Endothelial cell (in vitro differentiated cells): ENCODE results near the gene FSD2. TPM values are rescaled to one million over a fixed set of nuclear protein-coding genes. Genes with fewer than 3 reads are reported as not detected.

ENCODE experiments used
- DNase-seq: peaks from one replicate; pipeline ENCODE4 v3.0.0; 2021; ENCODE audit warnings: low spot score
- H3K27ac Mint-ChIP-seq: one replicate; pipeline ENCODE4 v1.8.0; 2021; ENCODE audit warnings: mixed read lengths, inconsistent platforms; ENCODE audit not compliant: unreplicated experiment
- H3K27me3 Mint-ChIP-seq: one replicate; pipeline ENCODE4 v1.8.0; 2021; ENCODE audit warnings: mild to moderate bottlenecking, moderate library complexity, mixed read lengths, inconsistent platforms; ENCODE audit not compliant: unreplicated experiment
- H3K36me3 Mint-ChIP-seq: one replicate; pipeline ENCODE4 v1.8.0; 2021; ENCODE audit warnings: mild to moderate bottlenecking, low read depth, mixed read lengths, inconsistent platforms; ENCODE audit not compliant: unreplicated experiment
- H3K4me1 Mint-ChIP-seq: one replicate; pipeline ENCODE4 v1.8.0; 2021; ENCODE audit warnings: mild to moderate bottlenecking, mixed read lengths, inconsistent platforms; ENCODE audit not compliant: unreplicated experiment
- H3K4me3 Mint-ChIP-seq: one replicate; pipeline ENCODE4 v1.8.0; 2021; ENCODE audit warnings: mild to moderate bottlenecking, mixed read lengths, inconsistent platforms; ENCODE audit not compliant: unreplicated experiment
- H3K9me3 Mint-ChIP-seq: one replicate; pipeline ENCODE4 v1.8.0; 2021; ENCODE audit warnings: mixed read lengths, inconsistent platforms; ENCODE audit not compliant: unreplicated experiment
- total RNA-seq: library from RNA; stranded (reverse); fragmentation: NEBNext Ultra II Directional; extraction: Animal tissue kit (Norgen Biotek cat#: 25700); gene quantifications from one replicate; pipeline ENCODE4 v1.2.1, GENCODE V29; 2021; ENCODE audit not compliant: unreplicated experiment
- TF ChIP-seq, protein P1 (sequence below): fragments of 200-600 bp; sonication (generic); IDR thresholded peaks from one replicate; pipeline ENCODE4 v1.5.0; 2021; ENCODE audit warnings: antibody characterized with exemption; ENCODE audit not compliant: unreplicated experiment

The FSD2 gene
- total RNA-seq, 1 donor from 2014 or later = not detected

DNA sequence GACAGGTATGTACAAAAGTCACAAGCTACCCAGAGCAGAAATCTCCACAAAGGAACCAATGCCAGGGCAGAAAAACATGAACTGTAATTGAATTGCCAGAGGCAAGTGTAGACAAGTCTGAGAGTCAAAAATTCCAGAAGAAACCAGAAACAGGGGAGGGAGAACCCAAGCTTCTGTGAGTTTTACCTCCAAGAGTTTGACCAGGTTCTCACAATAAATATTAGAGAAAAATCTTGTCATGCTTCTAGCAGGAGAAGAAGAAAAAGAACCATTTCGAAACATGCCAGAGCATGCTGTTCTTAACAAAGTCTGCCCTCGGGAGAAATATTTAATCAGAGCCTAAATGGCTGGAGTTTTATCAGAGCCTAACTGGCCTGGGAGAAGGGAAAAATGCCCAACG, 63.7 kb downstream of the FSD2 start:
- H3K36me3 Mint-ChIP-seq = no peaks in the 10 kb centered on the region
- TF ChIP-seq, protein P1, sequence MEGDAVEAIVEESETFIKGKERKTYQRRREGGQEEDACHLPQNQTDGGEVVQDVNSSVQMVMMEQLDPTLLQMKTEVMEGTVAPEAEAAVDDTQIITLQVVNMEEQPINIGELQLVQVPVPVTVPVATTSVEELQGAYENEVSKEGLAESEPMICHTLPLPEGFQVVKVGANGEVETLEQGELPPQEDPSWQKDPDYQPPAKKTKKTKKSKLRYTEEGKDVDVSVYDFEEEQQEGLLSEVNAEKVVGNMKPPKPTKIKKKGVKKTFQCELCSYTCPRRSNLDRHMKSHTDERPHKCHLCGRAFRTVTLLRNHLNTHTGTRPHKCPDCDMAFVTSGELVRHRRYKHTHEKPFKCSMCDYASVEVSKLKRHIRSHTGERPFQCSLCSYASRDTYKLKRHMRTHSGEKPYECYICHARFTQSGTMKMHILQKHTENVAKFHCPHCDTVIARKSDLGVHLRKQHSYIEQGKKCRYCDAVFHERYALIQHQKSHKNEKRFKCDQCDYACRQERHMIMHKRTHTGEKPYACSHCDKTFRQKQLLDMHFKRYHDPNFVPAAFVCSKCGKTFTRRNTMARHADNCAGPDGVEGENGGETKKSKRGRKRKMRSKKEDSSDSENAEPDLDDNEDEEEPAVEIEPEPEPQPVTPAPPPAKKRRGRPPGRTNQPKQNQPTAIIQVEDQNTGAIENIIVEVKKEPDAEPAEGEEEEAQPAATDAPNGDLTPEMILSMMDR = no peak
- no peaks in the 10 kb centered on the region for H3K4me1 Mint-ChIP-seq
- no peaks in the 10 kb centered on the region for H3K27me3 Mint-ChIP-seq
- no peaks in the 10 kb centered on the region for H3K9me3 Mint-ChIP-seq
- no peak for DNase-seq
- H3K4me3 Mint-ChIP-seq = no peak overlapping the region
- H3K27ac Mint-ChIP-seq = no peak overlapping the region

GRCh38 chr15:82739086-82739485, 66.8 kb downstream of the FSD2 start:
- no peak for DNase-seq
- Mint-ChIP-seq H3K4me1 (no peaks in the 10 kb centered on the region), H3K27me3 (no peaks in the 10 kb centered on the region), H3K36me3 (no peaks in the 10 kb centered on the region), H3K27ac (no peak overlapping the region), H3K4me3 (no peak overlapping the region), H3K9me3 (no peaks in the 10 kb centered on the region)
- TF ChIP-seq, protein P1 = no peak

GRCh38 chr15:82737975-82738374, 67.9 kb downstream of the FSD2 start:
- TF ChIP-seq, protein P1 = no peak
- Mint-ChIP-seq H3K36me3 (no peaks in the 10 kb centered on the region), H3K9me3 (no peaks in the 10 kb centered on the region), H3K27ac (no peak overlapping the region), H3K4me1 (no peaks in the 10 kb centered on the region), H3K4me3 (no peak overlapping the region), H3K27me3 (no peaks in the 10 kb centered on the region)
- no peak for DNase-seq

DNA sequence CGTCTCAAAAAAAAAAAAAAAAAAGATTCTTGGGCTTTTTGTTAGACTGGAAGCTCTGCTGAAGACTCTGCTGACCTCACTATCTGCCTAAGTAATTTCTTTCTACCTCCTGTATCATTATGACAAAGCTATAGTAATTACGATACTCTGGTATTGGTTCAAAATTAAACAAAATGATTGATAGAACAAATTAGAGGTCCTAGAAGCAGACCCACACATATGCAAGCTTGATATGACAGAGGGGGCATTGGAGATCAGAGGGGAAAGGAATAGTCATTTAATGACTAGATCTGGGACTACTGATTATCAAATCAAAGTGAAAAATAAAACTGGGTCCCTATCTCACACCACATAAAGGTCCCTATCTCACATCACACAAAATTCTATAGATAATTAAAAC, 74.3 kb downstream of the FSD2 start:
- H3K27me3 Mint-ChIP-seq = no peaks in the 10 kb centered on the region
- H3K9me3 Mint-ChIP-seq = no peaks in the 10 kb centered on the region
- no peaks in the 10 kb centered on the region for H3K4me1 Mint-ChIP-seq
- no peak overlapping the region for H3K4me3 Mint-ChIP-seq
- no peak overlapping the region for H3K27ac Mint-ChIP-seq
- TF ChIP-seq, protein P1 = no peak
- no peak for DNase-seq
- H3K36me3 Mint-ChIP-seq = no peaks in the 10 kb centered on the region

DNA sequence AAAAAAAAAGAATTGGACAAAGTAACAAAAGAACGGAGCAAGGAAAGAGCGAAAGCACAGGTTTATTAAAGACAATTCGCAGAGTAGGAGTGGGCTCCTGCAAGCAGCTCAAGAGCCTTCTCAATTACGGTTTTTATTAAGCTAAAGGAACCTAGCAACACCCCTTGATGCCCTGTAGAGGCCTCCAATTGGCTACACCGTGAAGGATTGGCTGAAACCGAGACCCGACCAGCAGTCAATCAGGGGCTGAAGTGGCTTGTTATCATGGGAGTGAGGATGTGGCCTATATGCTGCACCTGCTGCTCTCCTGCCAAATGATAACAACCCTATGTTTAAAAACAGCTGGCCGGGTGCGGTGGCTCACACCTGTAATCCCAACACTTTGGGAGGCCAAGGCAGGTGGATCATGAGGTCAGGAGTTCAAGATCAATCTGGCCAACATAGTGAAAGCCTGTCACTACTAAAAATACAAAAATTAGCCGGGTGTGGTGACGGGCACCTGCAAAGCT, 75.8 kb downstream of the FSD2 start:
- no peak overlapping the region for H3K27ac Mint-ChIP-seq
- no peak for DNase-seq
- no peaks in the 10 kb centered on the region for H3K9me3 Mint-ChIP-seq
- no peaks in the 10 kb centered on the region for H3K4me1 Mint-ChIP-seq
- H3K27me3 Mint-ChIP-seq = no peaks in the 10 kb centered on the region
- no peaks in the 10 kb centered on the region for H3K36me3 Mint-ChIP-seq
- H3K4me3 Mint-ChIP-seq = no peak overlapping the region
- TF ChIP-seq, protein P1 = no peak
